GM10266 (cell line): ENCODE data around the gene SLC41A2.

ENCODE experiments used
- DNase-seq: peaks from one replicate; pipeline ENCODE4 v3.0.0; 2012; ENCODE audit errors: extremely low spot score
- TF ChIP-seq, protein P1 (sequence below): IDR thresholded peaks from 2 replicates; pipeline ENCODE4 v1.5.1; 2012; ENCODE audit warnings: mild to moderate bottlenecking, low read depth; ENCODE audit not compliant: control insufficient read depth, insufficient read depth; ENCODE audit errors: missing control alignments

Gene SLC41A2

DNA sequence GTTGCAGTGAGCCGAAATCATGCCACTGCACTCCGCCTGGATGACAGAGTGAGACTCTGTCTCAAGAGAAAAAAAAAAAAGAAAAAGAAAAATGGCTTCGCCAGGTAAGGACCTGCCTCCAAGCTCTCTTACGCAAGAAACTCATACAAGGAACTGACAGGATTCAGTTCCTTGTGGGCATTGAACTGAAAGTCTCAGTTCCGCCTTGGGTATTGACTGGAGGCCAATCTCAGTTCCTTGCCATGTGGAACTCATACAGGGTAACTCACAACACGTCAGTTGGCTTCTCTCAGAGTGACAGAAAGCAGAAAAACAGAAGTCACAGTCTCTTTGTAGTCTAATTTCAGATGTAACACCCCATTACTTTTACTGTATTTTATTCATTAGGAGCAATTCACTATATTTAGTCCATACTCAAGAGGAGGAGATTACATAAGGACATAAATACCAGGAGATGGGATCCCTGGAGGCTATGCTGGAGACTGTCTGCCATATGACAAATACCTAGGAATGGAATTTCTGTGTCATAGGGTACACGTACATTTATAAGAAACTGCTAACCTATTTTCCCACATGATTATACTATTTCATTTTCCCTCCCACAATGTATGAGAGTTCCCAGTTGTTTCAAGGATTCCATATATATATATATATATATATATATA, 16.7 kb upstream of the SLC41A2 start:
- peak; percentile 47 for DNase-seq
- TF ChIP-seq, protein P1, sequence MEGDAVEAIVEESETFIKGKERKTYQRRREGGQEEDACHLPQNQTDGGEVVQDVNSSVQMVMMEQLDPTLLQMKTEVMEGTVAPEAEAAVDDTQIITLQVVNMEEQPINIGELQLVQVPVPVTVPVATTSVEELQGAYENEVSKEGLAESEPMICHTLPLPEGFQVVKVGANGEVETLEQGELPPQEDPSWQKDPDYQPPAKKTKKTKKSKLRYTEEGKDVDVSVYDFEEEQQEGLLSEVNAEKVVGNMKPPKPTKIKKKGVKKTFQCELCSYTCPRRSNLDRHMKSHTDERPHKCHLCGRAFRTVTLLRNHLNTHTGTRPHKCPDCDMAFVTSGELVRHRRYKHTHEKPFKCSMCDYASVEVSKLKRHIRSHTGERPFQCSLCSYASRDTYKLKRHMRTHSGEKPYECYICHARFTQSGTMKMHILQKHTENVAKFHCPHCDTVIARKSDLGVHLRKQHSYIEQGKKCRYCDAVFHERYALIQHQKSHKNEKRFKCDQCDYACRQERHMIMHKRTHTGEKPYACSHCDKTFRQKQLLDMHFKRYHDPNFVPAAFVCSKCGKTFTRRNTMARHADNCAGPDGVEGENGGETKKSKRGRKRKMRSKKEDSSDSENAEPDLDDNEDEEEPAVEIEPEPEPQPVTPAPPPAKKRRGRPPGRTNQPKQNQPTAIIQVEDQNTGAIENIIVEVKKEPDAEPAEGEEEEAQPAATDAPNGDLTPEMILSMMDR, result no peak

DNA sequence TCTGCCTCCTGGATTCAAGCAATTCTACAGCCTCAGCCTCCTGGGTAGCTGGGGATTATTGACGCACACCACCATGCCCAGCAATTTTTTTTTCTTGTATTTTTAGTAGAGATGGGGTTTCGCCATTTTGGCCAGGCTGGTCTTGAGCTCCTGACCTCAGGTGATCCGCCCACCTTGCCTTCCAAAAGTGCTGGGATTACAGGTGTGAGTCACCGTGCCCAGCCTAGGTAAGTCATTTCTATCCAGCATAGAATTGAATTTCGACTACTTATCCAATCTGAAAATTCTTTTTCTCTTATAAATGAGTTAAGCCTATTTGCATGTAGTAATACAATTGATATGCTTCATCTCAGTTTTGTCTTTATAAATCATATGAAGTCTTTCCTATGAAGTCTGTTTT, 15.2 kb upstream of the SLC41A2 start:
- TF ChIP-seq, protein P1, result no peak
- no peak for DNase-seq

DNA sequence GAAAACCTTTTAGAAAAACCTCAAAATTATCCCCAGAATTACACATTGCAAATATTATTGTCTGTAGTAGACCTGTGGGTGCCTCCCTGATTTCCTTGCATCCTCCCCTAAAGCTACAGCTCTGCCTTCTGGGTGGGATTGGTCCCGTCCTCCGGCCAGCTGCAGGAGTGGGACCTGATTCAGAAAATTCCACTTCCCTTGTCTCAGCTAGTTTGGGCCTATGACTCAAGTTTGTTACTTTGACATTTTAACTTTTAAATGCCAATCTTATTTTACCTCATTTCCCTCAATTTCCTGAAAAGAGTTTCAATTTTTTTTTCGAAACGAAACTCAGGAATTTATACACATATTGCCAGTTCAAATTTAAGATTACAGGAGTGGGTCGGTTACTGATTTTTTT, 13.2 kb upstream of the SLC41A2 start:
- no peak for DNase-seq

DNA sequence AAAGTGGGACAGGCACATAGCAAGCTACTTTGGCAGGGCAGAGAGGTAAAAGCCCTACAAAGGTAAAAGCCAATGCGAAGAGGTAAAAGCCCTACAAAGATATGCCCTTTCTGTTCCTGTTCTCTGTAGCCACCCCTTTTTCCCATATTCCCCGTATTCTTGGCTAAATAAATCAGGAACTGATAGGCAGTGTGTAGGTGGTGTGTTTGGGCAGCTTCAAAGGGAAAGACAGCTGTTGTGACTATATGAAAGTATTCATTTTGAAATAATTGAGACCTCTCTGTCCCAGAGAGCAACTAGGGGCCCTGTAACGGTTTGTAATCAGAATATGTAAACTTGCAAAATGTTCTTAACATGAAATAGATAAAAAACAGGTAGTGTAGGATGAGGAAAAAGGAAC, 11.3 kb upstream of the SLC41A2 start:
- TF ChIP-seq, protein P1, result no peak
- DNase-seq, result no peak

More for the DNA sequence above, 13.2 kb upstream of the SLC41A2 start:
- TF ChIP-seq, protein P1, result no peak

DNA sequence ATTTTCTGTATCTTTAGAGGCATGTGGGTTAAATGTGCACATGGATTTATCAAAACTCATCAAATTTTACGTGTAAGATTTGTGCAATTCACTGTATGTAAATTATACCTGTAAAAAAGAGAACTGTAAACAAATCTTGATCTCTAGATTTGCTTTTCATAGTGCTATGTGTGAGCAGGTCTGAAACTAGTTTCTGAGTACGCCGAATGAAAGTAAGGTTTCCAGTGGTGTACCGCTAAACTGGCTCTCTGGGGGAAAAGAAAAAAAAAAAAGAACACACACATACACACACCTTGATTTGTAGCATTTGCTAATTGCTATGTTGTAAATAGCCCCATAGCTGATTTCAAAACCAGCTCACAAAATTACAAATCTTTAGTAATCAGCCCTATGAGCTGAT, 8.6 kb upstream of the SLC41A2 start:
- TF ChIP-seq, protein P1, result no peak
- no peak for DNase-seq

DNA sequence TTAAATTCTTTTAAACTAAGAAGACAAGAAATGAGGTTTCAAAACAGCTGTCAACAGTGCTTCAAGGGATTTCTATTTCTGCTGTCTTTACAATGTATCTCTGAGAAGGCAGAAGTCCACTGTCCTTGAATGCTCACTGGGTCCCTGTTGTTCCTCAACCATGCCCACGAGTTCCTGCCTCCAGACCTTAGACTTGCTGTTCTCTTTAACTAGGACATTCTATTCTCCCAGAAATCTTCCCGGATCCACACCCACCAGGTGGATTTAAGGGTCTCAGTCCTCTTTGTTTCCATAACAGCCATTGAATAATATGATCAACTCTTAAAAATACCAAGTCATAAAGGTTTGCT, 6.7 kb upstream of the SLC41A2 start:
- no peak for DNase-seq
- TF ChIP-seq, protein P1, result no peak

DNA sequence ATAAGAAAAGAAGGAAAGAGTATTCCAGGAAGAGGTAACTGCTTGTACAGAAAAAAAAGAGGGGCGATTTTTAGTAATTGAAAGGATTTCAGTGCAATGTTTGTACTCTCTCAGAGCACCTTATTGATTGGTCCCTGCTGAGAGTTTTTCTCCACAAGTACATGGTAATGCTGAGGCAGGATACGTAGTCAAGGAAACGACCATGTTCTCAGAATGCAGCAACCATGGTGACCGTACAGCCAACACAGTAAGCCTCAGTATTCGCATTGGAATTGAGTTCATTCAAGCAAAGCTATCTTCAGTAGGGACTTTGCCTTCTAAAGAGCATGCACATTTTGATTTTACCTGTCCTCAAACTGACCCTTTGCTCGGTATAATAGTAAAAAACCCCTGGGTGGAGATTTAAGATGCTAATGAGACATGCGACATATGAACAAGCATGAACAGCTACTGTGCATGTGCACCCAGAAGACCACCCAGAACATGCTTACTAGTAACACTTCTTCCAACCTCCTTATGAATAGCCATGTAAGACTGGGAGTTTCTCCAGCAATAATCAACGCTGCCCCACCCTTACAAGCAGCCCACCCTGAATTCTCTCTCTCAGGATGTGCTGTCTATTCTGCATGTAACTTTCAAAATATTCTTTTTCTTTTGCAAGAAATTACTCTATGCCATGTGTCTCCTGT, 6.2 kb upstream of the SLC41A2 start:
- TF ChIP-seq, protein P1, result no peak
- DNase-seq, result no peak
